NB4 (cell line): ENCODE data around the gene RNU4-1.

Experiments
- MYC ChIP-seq: IDR thresholded peaks from 2 replicates; pipeline ENCODE4 v1.6.1; 2011; ENCODE audit warnings: low read depth, low read length
- POLR2A ChIP-seq: IDR thresholded peaks from 2 replicates; pipeline ENCODE4 v1.6.1; 2011; ENCODE audit warnings: mild to moderate bottlenecking; ENCODE audit not compliant: insufficient read length; ENCODE audit errors: extremely low read depth
- TF ChIP-seq, protein P1 (sequence below): IDR thresholded peaks from one replicate; pipeline ENCODE4 v1.5.1; 2012; ENCODE audit warnings: low read depth, low read length
- TF ChIP-seq, protein P2 (sequence below): IDR thresholded peaks from 2 replicates; pipeline ENCODE4 v1.6.1; 2011; ENCODE audit warnings: low read depth, low read length

DNA sequence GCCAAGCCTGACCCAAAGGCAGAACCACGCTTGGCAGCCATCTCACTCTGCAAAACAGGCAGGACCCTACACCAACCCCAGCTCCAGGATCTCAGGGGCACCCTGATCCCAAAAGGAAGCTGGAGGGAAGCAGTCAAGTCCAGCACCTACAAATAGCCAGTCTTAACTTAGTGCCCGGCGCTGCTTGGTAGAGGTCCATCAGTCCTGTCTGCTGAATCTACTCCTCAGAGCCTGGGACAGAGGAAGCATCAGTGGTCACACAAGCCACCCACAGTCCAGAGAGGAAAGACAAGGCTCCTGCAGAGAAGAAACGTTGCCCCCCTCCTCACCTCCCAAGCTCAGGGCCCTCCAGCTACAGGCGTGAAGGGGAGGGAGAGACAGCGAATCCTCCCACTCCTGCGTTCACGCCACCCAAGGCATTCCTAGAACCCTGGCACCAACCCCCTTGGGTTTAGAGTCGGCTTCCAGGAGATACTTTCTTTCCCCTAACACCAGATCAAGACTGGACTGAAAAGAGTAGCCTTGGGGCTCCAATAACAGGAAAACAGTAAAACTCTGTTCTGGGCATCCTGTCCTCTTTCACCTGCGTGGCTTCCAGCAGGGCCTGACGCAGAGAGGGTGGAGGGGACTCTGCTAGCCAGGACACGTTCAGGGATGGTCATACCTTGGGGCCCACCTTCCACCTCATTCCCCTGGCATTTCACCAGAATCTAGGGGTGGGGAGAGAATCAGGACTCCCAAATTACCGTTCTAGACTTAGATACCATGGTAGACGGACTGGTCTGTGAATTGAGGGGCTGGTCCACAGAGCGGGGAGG is 28.7 kb downstream of the RNU4-1 start:
- TF ChIP-seq, protein P1, sequence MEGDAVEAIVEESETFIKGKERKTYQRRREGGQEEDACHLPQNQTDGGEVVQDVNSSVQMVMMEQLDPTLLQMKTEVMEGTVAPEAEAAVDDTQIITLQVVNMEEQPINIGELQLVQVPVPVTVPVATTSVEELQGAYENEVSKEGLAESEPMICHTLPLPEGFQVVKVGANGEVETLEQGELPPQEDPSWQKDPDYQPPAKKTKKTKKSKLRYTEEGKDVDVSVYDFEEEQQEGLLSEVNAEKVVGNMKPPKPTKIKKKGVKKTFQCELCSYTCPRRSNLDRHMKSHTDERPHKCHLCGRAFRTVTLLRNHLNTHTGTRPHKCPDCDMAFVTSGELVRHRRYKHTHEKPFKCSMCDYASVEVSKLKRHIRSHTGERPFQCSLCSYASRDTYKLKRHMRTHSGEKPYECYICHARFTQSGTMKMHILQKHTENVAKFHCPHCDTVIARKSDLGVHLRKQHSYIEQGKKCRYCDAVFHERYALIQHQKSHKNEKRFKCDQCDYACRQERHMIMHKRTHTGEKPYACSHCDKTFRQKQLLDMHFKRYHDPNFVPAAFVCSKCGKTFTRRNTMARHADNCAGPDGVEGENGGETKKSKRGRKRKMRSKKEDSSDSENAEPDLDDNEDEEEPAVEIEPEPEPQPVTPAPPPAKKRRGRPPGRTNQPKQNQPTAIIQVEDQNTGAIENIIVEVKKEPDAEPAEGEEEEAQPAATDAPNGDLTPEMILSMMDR, result no peak
- TF ChIP-seq POLR2A (no peak), MYC (no peak)
- TF ChIP-seq, protein P2, sequence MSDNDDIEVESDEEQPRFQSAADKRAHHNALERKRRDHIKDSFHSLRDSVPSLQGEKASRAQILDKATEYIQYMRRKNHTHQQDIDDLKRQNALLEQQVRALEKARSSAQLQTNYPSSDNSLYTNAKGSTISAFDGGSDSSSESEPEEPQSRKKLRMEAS, result no peak
